HG02943 (cell line): Measurements from ENCODE around the gene TMEM235.

Source experiments
- ATAC-seq: cut with Tn5 transposase; IDR thresholded peaks from one replicate; pipeline ENCODE4 v1.9.1; 2021; ENCODE audit warnings: mild to moderate bottlenecking, low read depth, moderate library complexity; ENCODE audit not compliant: unreplicated experiment

Gene TMEM235

DNA sequence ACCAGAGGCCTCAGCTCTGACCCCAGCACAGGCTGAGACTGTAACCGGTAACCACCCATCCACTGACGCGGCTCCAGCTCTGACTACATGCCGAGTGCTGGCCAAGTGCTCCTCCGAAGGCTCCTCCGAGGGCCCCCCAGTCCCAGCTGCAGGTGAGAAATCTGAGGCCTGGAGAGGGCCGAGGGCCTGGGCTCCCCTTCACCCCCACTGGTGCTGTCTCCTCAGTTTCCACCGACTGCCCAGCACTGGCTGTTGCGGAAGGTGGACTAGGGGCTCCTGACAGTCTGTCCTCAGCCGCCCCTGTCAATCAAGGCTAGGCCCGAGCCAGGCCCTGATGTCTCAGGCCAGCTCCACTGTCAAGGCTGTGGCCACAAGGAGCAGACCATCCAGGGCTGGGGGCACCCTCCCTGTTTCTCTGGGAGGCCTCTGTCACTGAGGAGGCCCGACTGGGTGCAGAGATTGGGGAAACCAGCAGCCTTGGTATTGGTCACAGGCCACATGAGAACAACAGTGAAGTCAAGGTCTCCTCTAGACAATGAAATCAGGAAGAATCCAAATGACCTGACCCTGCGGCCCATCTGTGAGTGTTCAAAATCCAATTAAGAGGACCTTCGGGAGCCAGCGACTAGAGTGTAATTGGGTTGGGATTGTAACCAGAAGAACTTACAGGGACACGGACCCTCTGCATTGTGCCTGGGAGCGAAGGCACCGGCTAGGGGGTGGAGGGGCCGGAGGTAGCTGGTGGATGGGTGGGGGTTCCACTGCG is 5.1 kb downstream of the TMEM235 start:
- ATAC-seq = no peak

DNA sequence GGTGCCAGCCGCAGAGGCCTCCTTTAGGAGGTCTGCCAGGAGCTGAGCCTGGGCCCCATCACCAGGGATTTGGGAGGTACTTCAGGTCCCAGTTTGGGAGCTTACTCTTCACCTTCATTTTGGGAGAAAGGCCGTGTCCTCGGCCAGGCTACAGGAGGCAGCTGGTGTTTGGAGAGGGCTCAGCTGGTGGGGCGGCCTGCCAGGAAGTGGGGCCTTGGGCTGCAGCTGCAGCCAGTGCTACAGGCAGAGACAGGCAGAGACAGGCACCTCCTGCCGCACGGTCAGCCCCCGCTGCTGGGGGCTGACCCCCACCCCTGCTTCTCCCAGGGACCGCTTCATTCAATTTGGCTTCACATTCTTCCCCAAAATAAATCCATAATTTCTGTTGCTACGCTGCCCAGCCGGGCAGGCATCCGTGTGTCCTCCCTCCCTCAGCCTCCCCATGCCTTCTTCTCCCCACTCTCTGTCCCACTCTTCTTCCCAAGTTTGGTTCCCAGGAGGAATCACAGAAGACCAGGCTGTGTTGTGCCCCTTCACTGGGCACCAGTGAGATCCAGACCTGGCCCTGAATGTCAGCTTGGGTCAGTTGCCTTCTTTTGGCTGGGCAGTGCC is 6.1 kb downstream of the TMEM235 start:
- no peak for ATAC-seq

DNA sequence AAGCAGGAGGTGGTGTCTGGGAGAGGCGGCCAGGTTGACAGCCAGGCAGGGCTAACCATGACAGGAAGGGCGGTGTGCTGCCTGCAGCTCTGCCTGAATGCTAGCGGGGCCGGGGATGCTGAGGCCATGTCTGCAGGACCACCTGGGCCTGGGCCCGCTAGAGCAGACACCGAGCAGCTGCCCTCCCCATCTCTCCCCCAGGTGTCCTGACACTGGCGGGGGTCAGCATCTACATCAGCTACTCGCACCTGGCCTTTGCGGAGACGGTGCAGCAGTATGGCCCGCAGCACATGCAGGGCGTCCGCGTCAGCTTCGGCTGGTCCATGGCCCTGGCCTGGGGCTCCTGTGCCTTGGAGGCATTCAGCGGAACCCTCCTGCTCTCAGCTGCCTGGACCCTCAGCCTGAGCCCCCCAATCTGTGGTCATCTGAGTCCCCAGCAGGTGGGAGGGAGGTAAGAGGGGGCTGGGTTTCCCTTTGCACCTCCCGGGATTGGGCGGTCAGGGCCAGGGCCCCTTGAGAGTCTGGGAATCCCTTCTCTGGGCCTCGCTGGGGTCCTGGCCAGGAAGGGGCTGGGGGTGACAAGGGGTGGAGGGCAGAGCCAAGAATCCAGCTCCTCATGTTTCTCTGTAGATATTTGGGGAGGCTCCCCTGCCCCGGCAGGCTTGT is 7.5 kb downstream of the TMEM235 start:
- ATAC-seq = no peak

DNA sequence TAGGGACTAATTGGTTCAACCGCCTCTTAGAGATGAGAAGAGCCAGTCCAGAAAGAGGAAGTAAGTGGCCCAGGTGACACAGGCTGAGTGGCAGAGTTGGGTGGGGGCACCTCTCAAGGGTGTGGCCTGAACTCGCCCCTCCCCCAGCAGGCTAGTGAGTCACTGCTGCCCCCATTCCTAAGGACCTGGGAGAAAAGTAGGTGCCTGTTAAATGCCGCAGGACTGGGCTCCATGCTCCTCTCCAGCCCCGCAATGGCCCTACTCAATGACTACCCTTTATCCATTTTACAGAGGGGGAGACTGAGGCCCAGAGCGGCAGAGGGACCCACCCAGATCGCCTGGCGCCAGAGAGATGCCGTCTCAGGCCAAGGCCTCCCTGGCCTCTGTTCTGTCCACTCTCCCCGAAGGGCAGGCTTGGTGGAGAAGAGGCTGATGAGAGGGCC is 8.1 kb downstream of the TMEM235 start:
- ATAC-seq = no peak

DNA sequence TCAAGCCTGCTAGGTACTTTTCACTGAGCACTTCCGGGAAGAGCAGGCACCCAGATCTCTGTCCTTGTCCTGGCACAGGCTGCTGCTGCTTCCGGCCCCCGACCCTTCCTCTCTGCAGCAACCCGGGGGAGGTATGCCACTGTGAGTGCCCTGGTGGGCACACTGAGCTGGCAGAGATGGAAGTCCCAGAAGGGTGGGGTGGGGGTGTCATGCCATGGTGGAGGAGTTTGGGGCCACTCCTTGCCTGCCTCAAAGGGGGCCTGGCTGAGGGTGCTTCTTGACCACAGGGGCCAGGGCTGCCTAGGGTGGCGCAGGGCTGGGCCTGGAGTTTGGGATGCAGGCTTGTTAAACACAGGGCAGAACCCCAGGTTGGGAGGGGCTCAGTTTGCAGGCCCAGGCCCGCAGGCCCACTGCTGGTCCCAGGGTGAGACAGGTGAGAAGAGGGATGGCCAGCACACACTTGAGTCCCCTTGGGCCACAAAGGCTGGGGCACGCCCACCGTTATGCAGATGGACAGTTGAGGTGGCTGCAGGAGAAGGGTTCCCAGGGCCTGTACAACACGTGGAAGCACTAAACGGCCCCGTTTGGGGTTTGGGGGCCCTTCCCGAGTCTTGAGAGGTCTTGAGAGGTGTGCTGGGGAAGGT is 8.7 kb downstream of the TMEM235 start:
- ATAC-seq = no peak

DNA sequence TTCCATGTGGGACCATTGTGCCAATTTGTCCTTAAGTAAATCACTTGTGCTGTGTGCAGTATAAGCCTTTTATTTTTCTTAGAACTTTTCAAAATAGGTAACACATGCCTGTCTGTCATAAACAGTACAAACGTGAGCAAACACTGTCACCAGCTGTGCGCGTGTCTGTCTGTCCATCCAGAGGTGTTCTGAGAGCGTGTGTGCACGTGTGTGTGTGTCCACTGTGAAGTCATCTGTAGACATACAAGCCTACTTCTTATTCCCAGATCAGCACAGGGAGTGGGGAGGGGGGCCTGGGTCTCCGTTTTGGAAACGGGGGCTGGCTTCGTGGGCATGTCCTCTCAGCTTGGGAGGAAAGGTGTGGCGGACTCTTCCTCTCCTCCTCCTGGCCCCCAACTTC is 9.4 kb downstream of the TMEM235 start:
- ATAC-seq = no peak

DNA sequence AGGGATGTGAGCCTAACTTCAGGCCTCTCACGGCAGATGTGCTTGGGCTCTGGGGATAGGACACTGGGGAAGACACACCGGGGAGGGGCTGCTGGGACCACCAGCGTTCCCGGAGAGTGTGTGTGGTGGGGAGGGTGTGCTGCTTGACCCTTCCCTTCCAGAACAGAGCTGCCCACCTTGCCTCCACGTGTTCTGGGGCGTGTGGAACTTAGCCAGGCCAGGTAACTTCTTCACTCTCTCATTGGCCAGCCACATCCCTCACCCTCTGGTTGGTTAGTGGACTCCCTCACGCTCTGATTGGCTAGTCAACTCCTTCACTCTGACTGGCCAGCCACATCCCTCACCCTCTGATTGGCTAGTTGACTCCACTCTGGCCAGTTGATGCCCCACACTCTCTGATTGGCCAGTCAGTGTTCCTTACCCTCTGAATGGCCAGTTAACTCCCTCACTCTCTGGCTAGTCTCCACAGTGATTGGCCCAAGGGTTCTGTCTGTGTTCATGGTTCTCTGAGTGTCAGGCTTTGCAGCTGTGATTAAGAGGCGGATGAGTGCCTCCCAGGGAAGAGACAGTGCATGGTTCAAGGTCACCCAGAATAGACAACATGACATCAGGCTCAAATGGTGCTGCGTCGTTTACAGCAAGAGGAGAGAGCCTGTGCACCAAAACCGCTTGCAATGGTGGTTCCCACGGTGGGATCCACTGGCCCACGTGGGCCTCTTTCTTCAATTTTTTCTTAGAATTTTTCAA is 10.0 kb downstream of the TMEM235 start:
- ATAC-seq = no peak

DNA sequence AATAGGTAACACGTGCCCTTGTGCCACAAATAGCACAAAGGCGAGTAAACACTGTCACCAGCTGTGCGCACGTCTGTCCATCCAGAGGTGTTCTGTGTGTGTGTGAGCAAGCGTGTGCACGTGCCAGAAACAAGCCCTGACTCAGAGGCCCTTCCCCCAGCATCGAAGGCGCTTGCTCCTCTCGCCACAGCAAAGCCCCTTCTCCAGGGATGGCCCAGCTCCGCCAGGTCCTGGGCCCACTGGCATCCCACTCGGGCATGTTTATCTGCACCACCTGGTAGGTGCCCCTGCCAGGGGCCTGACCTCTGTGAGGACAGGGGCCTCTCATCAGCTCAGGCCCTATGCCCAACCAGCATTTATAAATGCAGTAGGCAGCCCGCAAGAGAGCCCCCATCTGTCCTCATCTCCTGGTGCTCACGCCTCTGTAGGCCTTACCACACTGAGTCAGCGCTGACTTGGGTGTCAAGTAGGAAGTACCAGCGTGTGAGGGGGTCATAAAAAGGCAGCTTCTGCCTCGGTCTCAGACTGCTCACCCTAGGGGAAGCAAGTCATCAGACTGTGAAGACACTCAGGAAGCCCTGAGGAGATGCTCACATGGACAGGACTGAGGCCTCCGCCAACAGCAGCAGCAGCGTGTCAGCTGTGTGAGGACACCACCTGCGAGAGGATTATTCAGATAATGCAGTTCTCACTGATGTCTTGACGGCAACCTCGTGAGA is 10.8 kb downstream of the TMEM235 start:
- ATAC-seq = no peak

DNA sequence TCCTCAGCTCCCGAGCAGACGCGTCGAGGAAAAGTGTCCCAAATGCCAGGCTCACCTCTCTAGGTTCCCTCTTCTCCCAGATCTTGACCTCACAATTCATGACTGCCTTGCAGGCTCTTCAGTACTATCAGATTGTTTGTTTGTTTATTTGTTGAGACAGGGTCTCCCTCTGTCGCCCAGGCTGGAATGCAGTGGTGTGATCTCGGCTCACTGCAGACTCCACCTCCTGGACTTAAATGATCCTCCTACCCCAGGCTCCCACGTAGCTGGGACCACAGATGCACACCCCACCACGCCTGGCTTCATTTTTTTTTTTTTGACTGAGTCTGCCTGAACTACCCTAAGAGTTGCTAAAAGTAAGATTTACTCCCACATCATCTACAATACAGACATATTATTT is 15.9 kb downstream of the TMEM235 start:
- no peak for ATAC-seq

DNA sequence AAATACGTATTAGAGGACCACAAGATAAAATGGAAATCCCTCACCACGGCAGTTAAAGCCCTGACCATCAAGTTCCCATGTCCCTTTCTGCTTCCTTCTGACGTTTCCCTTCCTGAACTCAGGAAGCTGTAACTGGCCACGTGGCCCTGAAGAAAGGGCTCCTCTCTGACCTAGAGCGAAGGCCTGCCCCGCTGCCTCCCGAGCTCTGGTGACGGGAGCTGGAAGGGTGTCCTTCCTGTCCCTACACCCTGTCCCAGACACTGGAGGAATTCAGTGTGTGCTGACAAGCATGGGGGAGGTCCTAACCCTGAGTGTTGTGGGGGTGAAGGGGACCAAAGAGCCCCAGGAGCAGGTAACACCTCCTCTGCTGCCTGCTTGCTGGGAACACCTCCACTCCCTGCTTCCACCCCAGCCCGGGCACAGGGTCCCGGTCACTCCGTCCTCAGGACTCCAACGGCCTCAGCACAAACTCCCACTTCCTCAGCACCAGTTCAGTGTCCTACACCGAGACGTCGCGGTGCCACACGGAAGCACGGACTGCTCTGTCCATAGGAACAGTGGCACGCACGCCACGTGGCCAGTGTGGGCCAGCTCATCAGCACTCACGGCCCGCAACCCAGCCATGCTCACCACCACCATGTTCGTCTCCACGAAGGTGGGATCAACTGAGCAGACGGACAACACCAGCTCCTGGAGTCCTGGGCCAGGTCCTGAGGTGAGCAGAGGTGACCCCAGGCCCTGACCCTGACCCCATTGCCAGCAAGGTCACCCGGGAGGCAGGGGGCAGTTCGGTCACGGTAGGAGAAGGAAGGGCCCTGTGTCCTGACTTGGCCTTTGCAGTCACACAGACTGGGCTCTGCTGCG is 16.9 kb downstream of the TMEM235 start:
- ATAC-seq = no peak

DNA sequence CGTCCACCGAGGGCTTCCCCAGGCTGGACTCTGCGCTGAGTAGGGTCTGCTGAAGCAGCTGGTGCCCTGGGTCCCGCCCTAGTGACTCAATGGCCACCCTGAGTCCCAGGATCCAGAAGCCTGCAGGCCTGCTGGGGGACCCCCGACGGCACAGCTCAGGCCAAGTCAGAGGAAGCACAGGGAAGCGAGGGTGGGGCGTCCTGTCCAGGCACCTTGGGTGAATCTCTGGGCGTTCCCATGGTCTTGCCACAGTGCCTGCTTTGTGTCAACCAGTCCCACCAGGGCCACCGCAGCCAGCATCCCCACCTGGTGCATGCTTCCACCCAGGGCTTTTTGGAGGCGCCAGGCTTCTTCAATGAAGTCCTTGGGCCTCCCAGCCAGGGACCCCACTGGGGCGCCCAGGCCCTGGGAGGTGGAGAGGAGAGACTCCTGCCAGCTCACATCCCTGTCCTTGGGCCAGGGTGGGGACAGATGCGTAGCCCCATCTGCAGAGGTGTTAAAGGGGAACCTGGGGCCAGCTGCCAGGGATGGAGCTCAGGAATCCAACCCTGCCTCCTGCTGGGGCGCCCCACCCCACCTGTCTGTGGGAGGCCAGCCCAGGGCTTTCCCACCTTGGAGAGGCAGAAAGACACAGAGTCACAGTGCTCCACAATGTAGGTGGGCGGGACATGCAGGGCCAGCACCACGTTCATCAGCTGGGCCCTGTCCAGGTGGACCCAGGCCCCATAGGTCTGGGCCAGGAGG is 17.8 kb downstream of the TMEM235 start:
- ATAC-seq = no peak

DNA sequence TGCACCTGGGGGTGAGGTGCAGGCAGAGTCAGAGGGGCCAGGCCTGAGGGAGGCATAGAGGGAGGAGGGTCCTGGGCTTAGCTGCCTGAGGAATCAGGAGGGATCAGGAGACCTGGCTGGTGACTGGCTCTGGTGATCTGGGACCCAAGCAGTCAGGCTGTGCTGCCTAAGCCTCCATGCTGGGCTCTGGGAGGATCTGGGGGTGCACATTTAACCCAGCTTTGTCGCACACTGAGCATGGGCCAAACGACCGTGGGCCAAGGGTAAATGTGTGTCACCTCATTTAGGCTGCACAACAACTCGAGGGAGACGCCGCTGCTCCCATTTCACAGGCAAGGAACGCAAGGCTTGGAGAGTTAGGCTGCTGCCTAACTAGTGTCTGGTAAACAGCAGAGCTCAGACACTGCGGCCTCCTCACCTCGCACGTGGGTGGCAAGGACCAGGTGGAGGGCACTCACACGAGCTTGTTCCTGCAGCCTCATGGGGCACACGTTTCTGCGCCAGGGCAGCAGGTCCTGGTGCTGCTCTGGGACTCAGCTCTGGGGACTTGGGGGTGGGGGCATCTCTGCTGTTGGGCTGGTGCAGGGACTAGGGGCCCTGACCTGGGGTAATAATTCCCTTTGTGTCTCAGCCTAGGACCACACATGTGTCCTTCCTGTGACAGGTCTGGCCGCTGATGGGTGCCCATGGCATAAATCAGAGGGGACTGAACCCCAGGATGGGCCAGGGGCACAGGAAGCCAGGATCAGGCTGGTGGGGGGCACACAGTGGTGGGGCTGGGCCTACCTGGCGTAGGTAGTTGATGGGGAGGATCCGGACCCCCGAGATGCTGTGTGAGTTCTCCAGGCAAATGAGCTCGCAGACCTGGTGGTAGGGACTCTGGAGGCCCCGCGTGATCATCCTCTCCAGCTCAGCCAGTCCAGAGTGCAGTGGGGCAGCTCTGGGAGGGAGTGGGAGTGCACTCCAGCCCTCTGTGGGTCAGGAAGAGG is 18.7 kb downstream of the TMEM235 start:
- ATAC-seq = no peak

DNA sequence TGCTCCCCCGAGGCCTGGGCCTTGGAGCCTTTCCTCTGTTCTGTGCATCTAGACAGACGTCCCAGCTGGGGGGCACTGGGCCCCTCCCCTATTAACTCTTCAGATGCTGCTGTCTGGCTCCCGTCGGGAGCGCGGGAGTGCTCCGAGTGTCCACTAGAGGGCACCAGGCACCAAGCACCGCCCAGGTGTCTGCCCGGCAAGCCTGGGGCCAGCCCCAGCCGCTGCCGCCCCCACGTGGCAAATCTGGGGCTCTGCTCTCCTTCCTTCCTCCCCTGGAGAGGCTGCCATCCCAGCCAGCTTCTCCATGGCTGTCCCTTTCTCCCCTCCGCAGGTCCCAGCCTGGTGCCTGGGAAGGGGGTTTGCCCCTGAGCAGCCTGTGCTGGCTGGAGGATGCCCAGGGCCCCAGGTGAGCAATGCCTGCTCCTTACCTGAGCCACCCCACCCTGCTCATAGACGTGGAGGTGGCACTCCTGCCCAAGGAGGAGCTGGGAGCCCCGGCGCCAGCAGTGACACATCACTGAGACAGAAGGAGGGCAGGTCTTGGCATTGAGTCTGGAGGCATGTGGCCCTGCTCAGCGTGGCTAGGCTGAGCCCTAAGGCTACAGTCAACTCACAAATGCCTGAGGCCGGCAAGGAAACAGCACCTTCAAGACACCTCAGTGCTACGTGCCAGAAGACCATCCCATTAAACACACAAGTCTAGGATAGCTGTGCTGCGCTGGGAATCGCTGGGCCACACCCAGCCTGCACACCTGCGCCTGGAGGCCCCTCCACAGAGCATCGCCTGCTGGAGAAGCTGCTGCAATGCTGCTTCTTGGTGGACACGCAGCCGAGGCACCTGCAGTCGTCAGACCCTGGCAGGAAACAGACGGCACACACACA is 19.7 kb downstream of the TMEM235 start:
- ATAC-seq = no peak

DNA sequence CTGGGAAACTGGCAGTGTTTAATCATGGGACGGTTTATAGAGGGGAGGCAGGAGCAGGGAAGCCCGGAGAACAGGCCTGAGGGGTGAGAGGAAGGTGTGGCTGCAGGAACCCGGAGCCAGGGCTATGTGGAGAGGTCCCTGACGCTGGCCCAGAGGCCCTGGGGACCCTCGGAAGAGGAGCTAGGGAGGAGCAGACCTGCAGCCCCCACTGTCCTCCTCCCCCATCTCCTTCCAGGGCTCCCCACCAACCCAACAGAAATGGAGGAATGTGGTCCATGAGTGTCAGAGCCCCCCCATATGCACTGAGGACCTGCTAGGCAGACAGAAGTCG is 20.3 kb downstream of the TMEM235 start:
- ATAC-seq = no peak

DNA sequence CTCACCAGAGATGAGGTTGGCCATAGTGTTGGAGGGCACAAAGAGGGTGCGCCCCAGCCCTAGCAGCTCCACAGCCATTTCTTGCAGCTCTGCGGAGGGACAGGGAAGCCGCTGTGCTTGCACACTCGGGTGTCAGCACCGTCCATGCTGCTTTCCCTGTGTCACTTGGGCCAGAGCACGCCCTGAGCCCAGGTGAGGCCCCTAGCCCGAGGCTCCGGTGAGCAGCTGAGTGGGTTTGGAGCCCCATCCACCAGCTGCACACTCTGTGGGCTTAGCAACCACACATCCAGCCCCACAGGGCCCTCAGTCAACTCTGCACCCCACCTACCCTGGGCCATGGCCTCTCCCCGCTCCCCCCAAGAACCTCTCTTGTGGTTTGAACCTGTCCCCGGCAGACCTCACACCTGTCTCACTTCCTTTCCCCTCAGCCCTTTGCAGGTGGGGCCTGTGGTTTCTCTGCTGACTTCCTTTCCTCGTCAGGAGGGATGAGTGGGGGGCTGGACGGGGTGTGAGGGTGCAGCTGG is 20.7 kb downstream of the TMEM235 start:
- no peak for ATAC-seq
